GM12878 (cell line): ENCODE measurements around the gene TNFRSF14. TPM values are rescaled to one million over a fixed set of nuclear protein-coding genes. Genes with fewer than 3 reads are reported as not detected.

Experiments used
- ATAC-seq: fragments of 200-7000 bp; cut with Tn5 transposase; 3 replicates; pipeline ENCODE4 v1.9.1; 2020; ENCODE audit warnings: mild to moderate bottlenecking, moderate library complexity
- BruUV-seq: library from RNA; stranded (reverse); fragments of 400-500 nt; replicated peaks from 2 replicates; lab custom pipeline; 2021; lab: Mats Ljungman, UMichigan
- CTCF ChIA-PET: fragments of 300-600 bp; sonication (Branson Sonifier 250); formaldehyde crosslinking; extraction: SDS; loops from one replicate; lab custom pipeline; 2021; ENCODE audit warnings: inconsistent platforms; lab: Yijun Ruan, JAX
- POLR2A ChIA-PET: fragments of 350-600 bp; formaldehyde crosslinking; extraction: SDS; loops from one replicate; lab custom pipeline; 2021; ENCODE audit warnings: inconsistent platforms; lab: Charles Lee
- RAD21 ChIA-PET: fragments of 300-600 bp; sonication (Branson Sonifier 250); formaldehyde crosslinking; loops from one replicate; lab custom pipeline; 2023; ENCODE audit warnings: antibody characterized with exemption; ENCODE audit not compliant: unreplicated experiment; lab: Charles Lee
- SMC1A ChIA-PET: fragments of 300-600 bp; sonication (Branson Sonifier 250); formaldehyde crosslinking; loops from one replicate; lab custom pipeline; 2023; ENCODE audit not compliant: unreplicated experiment, uncharacterized antibody; lab: Charles Lee
- DNase-seq: peaks from one replicate; pipeline ENCODE4 v3.0.0-alpha.2; 2011; ENCODE audit warnings: low read depth, low spot score
- FAIRE-seq: peaks from 3 replicates; lab custom pipeline; 2011; peaks lifted over from hg19 to GRCh38; lab: Jason Lieb, UNC
- H2AFZ ChIP-seq: 2 replicates; pipeline ENCODE4 v1.6.0; 2011; ENCODE audit warnings: low read depth, low read length, control low read depth; ENCODE audit not compliant: control insufficient read depth
- H3K27ac ChIP-seq: 2 replicates; pipeline ENCODE4 v1.5.1; 2011; ENCODE audit warnings: control low read depth; ENCODE audit not compliant: control insufficient read depth, insufficient read depth
- H3K27me3 ChIP-seq, 2 experiments: replicated peaks in 1 of 2; 2 replicates each; pipeline versions ENCODE4 v1.6.0 to v1.6.1; 2011; ENCODE audit warnings: low read length in 1 of 2; ENCODE audit not compliant: control insufficient read depth in 2 of 2, insufficient read depth in 2 of 2
- H3K36me3 ChIP-seq, 2 experiments: 2 replicates each; pipeline ENCODE4 v1.5.1; 2011; ENCODE audit warnings: low read length in 1 of 2; ENCODE audit not compliant: control insufficient read depth in 2 of 2, insufficient read depth in 2 of 2
- H3K4me1 ChIP-seq: 2 replicates; pipeline ENCODE4 v1.6.1; 2011; ENCODE audit warnings: mild to moderate bottlenecking, low read length, moderate library complexity, mixed read lengths; ENCODE audit not compliant: control insufficient read depth, insufficient read depth
- H3K4me2 ChIP-seq: 2 replicates; pipeline ENCODE4 v1.6.0; 2011; ENCODE audit warnings: control low read depth; ENCODE audit not compliant: control insufficient read depth, insufficient read depth
- H3K4me3 ChIP-seq: fragments of 200-600 bp; sonication (generic); 2 replicates; pipeline ENCODE4 v1.5.1; 2016
- H3K79me2 ChIP-seq: 2 replicates; pipeline ENCODE4 v1.6.0; 2011; ENCODE audit warnings: low read length; ENCODE audit not compliant: control insufficient read depth, insufficient read depth
- H3K9ac ChIP-seq: 2 replicates; pipeline ENCODE4 v1.8.0; 2011; ENCODE audit warnings: low read length, control low read depth, mixed read lengths; ENCODE audit not compliant: control insufficient read depth, insufficient read depth
- H3K9me3 ChIP-seq: replicated peaks from 3 replicates; pipeline ENCODE4 v1.5.1; 2011; ENCODE audit warnings: mild to moderate bottlenecking, low read length; ENCODE audit not compliant: control insufficient read depth, insufficient read depth
- H4K20me1 ChIP-seq: 2 replicates; pipeline ENCODE4 v1.6.0; 2011; ENCODE audit not compliant: control insufficient read depth, insufficient read depth
- CBFB ChIP-seq: IDR thresholded peaks from 2 replicates; pipeline ENCODE4 v1.6.1; 2016; ENCODE audit warnings: antibody characterized with exemption, low read depth
- CTCF ChIP-seq, 3 experiments: IDR thresholded peaks in 2 of 3; conservative IDR thresholded peaks in 1 of 3; 2 replicates each; pipeline ENCODE4 v1.5.1; 2011; ENCODE audit warnings: low read depth in 3 of 3, low read length in 3 of 3, mild to moderate bottlenecking in 3 of 3, control low read depth in 2 of 3, moderate library complexity in 2 of 3, inconsistent platforms in 1 of 3, mixed read lengths in 1 of 3; ENCODE audit not compliant: control insufficient read depth in 2 of 3, insufficient read depth in 1 of 3; ENCODE audit errors: extremely low read depth in 1 of 3
- IKZF2 ChIP-seq, 2 experiments: fragments of 450-650 bp; IDR thresholded peaks; 2 replicates each; pipeline ENCODE4 v1.6.1; 2017; ENCODE audit warnings: mild to moderate bottlenecking in 2 of 2, moderate library complexity in 2 of 2
- MYC ChIP-seq: IDR thresholded peaks from 2 replicates; pipeline ENCODE4 v1.6.1; 2011; ENCODE audit warnings: mild to moderate bottlenecking, low read length, moderate library complexity, inconsistent platforms; ENCODE audit not compliant: insufficient read depth, insufficient replicate concordance, insufficient read length, severe bottlenecking
- PAX5 ChIP-seq: IDR thresholded peaks from 2 replicates; pipeline ENCODE4 v1.6.1; 2011; ENCODE audit warnings: low read depth, low read length, borderline replicate concordance
- POLR2A ChIP-seq: IDR thresholded peaks from 2 replicates; pipeline ENCODE4 v1.6.1; 2011; ENCODE audit warnings: low read depth, mild to moderate bottlenecking, low read length
- SMARCA5 ChIP-seq: fragments of 450-650 bp; IDR thresholded peaks from 2 replicates; pipeline ENCODE4 v1.6.1; 2017; ENCODE audit warnings: mild to moderate bottlenecking
- SRF ChIP-seq, 2 experiments: IDR thresholded peaks; 2 replicates each; pipeline ENCODE4 v1.6.1; 2011; ENCODE audit warnings: low read depth in 2 of 2, low read length in 2 of 2, mild to moderate bottlenecking in 1 of 2, moderate library complexity in 1 of 2
- YY1 ChIP-seq: IDR thresholded peaks from 2 replicates; pipeline ENCODE4 v1.6.1; 2011; ENCODE audit warnings: low read depth, mild to moderate bottlenecking, low read length
- WGBS: methylation state at CpG from one replicate; pipeline ENCODE4 v1.1.6; 2016; ENCODE audit warnings: low lambda C conversion rate; ENCODE audit not compliant: insufficient replicate concordance, insufficient coverage; ENCODE audit errors: missing lambda C conversion rate; 5-methylcytosine and 5-hydroxymethylcytosine counted together
- in situ Hi-C: fragments of 300-500 bp; cut with MboI; formaldehyde crosslinking; loops from 9 replicates; pipeline ENCODE4 v1.14.3; 2018; ENCODE audit warnings: mixed read lengths
- intact Hi-C: fragments of 100-400 bp; cut with micrococcal nuclease; formaldehyde crosslinking; loops from one replicate; pipeline ENCODE4 v1.14.2; 2022; ENCODE audit not compliant: unreplicated experiment
- polyA plus RNA-seq, 11 experiments: library from polyadenylated mRNA; depleted of rRNA in 4 of 11; unstranded in 6 of 11; stranded (reverse) in 5 of 11; fragments of >200 nt; fragmentation: Nextera tagmentation in 4 of 11; fragmentation: Illumina TruSeq in 1 of 11; extraction: Ambion mirVana in 4 of 11; extraction: Trizol in 1 of 11; gene quantifications; 1 replicate in 1 of 11; 2 replicates in 10 of 11; pipeline versions ENCODE4 v1.2.1 to v1.2.3, GENCODE V29; 2011 to 2016; ENCODE audit warnings: inconsistent platforms in 2 of 11, missing spikeins in 2 of 11, low read depth in 1 of 11
- total RNA-seq, 4 experiments: library from RNA; depleted of rRNA in 3 of 4; stranded (reverse); fragments of >200 nt in 3 of 4; fragmentation: Illumina TruSeq in 1 of 4; extraction: Trizol in 1 of 4; gene quantifications; 2 replicates each; pipeline versions ENCODE4 v1.2.1 to v1.2.3, GENCODE V29; 2013 to 2021

The TNFRSF14 gene
- total and polyA plus RNA-seq, 10 of the 15 experiments (the other 5 are each of a cell fraction or from before 2014, with no cell fraction given) = 0.43 to 114 (median 41.5) TPM

- no TSS peak for BruUV-seq
- intact Hi-C loops (loop anchor here (10.0 kb wide), 1 partner anchor 238 kb away; no protein-coding TSS in a partner anchor), in situ Hi-C loops (no loop called here)
- H3K27ac ChIP-seq = no peak overlapping the region
- no peak overlapping the region for H2AFZ ChIP-seq
- no peaks in the 10 kb centered on the region for H4K20me1 ChIP-seq
- ChIA-PET CTCF (interaction anchor here (0.6 to 0.7 kb wide), 3 partner anchors 11 to 46 kb away, joined by 3 read pairs; no protein-coding TSS in a partner anchor), RAD21 (no interaction called here), SMC1A (no interaction called here), POLR2A (interaction anchor here (1.3 kb wide), 1 partner anchor 16 kb away, joined by 5 read pairs; the partner anchor contains the start of gene PANK4)
- H3K27me3 ChIP-seq = no peaks in the 10 kb centered on the region; a peak in 1 of 4 replicates
- no peak overlapping the region for H3K9ac ChIP-seq
- H3K36me3 ChIP-seq = no peaks in the 10 kb centered on the region
- 41% methylated on average over 11 of the region's 11 CpGs for WGBS
- ATAC-seq (no peak), DNase-seq (no peak), FAIRE-seq (no peak)
- TF ChIP-seq IKZF2 (IDR thresholded peaks at IDR 0.05) = no peak
- TF ChIP-seq SRF (IDR thresholded peaks at IDR 0.05; ENCODE audit: low read depth in 2 of 2, low read length in 2 of 2) = no peak
- no peak for TF ChIP-seq MYC
- TF ChIP-seq CBFB = no peak
- no peak for TF ChIP-seq POLR2A
- no peak for TF ChIP-seq SMARCA5
- TF ChIP-seq YY1 = no peak
- TF ChIP-seq CTCF (IDR thresholded peaks at IDR 0.05 in 2 of 3, conservative IDR thresholded peaks at IDR 0.05 in 1 of 3; ENCODE audit: control insufficient read depth in 2 of 3, extremely low read depth in 1 of 3, insufficient read depth in 1 of 3, low read depth in 3 of 3, low read length in 3 of 3) = no peak
- TF ChIP-seq PAX5 = no peak
- H3K9me3 ChIP-seq = no peaks in the 10 kb centered on the region
- H3K79me2 ChIP-seq = peaks cover 4% of the 10 kb centered on the region; the same call in 1 of the 2 replicates
- no peak overlapping the region for H3K4me3 ChIP-seq
- no peak overlapping the region for H3K4me2 ChIP-seq
- H3K4me1 ChIP-seq = peaks cover 8% of the 10 kb centered on the region
Measured at GRCh38 chr1:2542246-2542915, 13.8 kb upstream of the TNFRSF14 start.
